GM18867 (cell line): Measurements from ENCODE around the gene AGT.

Source experiments
- ATAC-seq: cut with Tn5 transposase; IDR thresholded peaks from one replicate; pipeline ENCODE4 v1.9.1; 2021; ENCODE audit warnings: mild to moderate bottlenecking, moderate library complexity; ENCODE audit not compliant: unreplicated experiment

The AGT gene

GRCh38 chr1:230713915-230714764 lies at the start of gene AGT:
AGT (minus strand) TSS chr1:230714122; CDS start chr1:230710823, 3,299 bp downstream.
- ATAC-seq = no peak

GRCh38 chr1:230761443-230762167 lies 47.7 kb upstream of the AGT start:
- ATAC-seq = no peak

GRCh38 chr1:230760360-230760827 lies 46.5 kb upstream of the AGT start:
- no peak for ATAC-seq

DNA sequence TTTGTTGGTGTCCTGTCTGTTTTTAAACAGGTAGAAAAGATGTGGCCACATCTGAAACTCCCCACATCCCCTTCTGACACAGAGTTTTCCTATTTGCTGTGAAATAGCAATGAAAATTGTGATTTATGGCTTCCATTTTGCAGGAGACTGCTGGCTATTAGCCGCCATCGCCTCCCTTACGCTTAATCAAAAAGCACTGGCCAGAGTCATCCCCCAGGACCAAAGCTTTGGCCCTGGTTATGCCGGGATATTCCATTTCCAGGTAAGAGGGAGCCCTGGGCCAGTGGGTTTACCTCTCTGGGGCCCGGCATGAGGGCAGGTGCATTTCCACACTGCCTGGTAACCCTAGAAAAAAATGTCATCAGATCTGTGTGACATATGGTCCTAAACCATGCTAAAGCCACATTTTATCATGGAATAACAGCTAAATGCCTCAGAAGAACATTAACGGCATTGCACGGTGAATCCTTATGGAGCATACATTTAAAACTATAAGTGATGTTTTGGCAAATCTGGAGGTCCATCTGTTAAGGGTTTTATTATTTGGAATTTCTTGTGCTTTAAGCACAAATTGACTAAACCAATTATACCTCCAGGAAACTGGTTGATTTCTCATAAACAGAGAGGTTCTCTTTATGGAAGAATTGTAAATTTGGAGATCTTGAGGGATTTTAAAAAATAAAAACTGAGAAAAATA lies 45.6 kb upstream of the AGT start:
- no peak for ATAC-seq

- ATAC-seq = no peak
Observed at GRCh38 chr1:230758709-230759368, 44.9 kb upstream of the AGT start.

GRCh38 chr1:230757856-230758708 lies 44.2 kb upstream of the AGT start:
- ATAC-seq = no peak

DNA sequence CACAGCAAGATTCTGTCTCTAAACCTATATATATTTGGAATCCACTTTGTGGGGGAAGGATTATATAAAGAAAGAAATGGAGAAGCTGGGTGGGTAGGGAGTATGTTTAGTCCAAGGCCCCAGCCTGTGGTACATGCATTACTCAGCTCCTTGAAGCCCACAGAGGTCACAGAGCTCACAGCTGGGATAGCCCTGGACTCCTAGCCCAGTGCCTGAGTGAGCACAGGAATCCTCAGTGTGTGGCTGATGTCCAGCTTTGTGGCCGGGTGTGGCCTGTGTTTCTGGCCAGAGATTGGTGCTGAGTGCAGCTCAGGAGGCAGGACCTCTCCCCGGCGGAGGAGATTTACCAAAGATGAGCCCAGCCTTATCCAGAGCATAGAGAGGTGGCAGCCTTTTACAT lies 40.9 kb upstream of the AGT start:
- no peak for ATAC-seq

DNA sequence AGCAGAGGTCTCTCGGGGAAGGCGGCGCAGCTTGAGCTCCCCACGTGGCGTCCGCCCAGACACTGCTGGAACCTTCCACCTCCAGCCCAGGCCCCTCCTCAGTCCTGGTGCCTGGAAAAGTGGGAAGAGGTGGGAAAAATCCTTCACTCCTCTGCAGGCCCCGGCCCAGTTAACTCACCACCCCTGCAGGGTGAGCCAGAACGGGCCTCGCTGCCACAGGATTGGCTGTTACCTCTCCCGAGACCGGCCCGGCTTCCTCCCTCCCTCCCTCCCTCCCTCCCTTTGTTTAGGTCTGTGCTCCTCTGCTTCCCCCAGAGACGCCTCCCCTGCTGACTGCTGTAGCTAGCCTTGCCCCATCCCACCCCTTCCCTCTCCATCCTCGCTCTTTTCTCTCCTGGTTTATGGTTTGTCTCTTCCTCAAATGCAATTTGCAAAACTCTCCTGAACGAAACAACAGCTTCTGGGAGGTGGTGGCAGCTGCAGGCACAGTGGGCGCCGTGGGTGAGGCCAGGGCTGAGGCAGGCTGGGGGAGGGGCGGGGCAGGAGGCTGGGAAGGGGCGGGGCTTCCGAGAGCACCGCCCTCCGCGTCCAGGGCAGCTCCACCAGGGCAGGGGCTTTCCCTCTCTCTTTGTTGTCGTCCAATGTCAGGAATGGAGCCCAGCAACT lies 39.8 kb upstream of the AGT start:
- ATAC-seq = no peak

- no peak for ATAC-seq
Observed at GRCh38 chr1:230753191-230753585, 39.3 kb upstream of the AGT start.

- no peak for ATAC-seq
Observed at GRCh38 chr1:230752407-230752806, 38.5 kb upstream of the AGT start.

DNA sequence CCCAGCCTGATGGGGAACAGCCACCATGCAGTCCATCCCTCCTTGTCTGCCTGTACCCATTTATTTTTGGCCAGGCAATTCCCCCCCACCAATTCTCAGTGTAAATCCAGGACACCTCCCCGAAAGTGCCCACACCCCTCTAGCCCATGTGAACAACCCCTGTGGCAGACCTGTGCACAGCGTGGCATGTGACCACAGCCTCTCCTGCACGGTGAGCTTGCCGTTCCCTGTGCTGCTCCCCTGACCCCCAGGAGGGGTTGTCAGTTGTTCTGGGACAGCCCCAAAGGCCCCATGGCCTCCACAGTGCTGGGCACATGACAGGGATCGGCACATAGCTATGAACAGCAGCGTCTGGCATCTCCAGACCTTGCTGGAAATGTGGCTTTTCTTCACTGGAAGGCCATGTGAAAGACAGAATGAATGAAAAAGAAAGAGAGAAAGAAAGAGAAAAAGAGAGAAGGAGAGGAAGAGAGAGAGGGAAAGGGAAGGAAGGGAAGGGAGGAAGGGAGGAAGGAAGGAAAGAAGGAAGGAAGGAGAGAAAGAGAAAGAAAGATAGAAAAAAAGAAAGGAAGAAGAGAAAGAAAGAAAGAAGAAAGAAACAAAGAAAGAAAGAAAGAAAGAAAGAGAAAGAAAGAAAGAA lies 37.2 kb upstream of the AGT start:
- no peak for ATAC-seq

DNA sequence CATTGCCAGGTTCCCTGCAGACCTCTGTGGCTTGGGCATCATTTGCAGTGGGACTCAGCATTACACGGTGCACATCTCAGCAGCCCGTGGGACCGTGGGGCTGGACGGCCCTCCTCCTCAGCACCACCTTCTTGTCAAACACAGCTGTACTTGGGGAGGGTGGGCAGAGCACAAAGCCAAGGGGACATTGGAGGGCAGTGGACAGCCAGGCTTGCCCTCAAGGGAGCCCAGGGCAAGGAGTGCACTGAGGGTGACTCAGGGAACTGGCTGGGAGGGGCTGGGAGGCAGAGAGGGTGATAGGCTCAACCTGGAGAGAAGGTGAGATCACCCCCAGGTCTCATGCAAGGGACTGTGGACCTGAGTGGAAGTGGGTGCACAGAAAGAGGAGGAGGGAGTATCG lies 36.7 kb upstream of the AGT start:
- ATAC-seq = no peak

- ATAC-seq = no peak
Observed at GRCh38 chr1:230749635-230750034, 35.7 kb upstream of the AGT start.

- ATAC-seq = no peak
Observed at GRCh38 chr1:230749150-230749549, 35.2 kb upstream of the AGT start.

DNA sequence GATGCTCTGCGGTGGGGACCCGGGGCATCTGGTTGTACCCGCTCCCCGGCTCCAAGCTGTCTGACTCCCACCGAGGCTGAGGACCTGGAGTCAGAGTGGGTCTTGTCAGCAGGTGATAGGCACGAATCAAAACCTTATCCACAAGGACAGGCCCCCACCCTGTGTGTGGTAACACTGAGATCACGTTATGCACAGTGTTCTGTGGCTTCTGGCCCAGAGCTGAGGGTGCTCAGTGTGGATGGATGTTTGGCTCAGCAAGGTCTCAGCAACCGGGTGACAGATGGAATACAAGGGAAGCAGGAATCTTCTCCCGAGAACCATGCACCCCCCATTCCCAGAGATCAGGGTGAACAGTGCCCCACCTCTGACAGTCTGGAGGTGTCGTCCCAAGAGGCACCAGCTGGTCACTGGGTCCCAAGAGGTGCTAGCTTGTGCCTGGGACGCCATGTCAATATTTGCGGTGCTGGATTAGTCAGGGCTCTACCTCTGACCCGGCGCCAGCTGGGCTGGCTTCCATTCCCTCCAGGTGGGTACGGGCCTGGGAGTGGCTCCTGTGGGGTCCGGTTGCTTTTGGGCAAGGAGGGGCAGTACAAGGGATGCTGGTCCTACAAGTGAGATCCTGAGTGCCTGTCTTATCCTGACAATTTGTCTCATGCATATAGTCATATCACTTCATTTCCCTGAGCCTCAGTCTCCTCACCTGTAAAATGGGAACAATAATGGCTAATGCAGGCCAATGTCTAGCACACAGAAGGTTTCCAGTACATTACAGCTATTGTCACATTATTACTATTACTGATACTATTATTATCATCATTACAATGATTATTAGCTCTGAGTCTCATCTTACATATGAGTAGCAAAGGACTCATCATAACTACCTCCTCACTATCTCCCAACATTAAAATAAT lies 34.2 kb upstream of the AGT start:
- ATAC-seq = no peak

GRCh38 chr1:230747127-230747730 lies 33.3 kb upstream of the AGT start, which contains the start of gene CAPN9:
CAPN9 (plus strand) TSS chr1:230747388; CDS start chr1:230747497, 109 bp downstream.
- no peak for ATAC-seq

GRCh38 chr1:230746617-230747016 lies 32.7 kb upstream of the AGT start:
- ATAC-seq = no peak
